ENCODE measurements around the gene AKTIP.
"Not testable (repeated sequence)": the region's sequence is repeated elsewhere in the genome, so short reads cannot be mapped to it uniquely, and the experiment has no call there.

Gene AKTIP

GRCh38 chr16:53502331-53503269 is at the start of gene AKTIP:
TSS of gene AKTIP (minus strand) at chr16:53503209. CDS start at chr16:53500259, 2,950 bp downstream.
- no peak for FAIRE-seq
- DNase-seq (ENCODE audit: insufficient read length, low spot score), result peak; percentile 27

GRCh38 chr16:53549970-53550690 is 47.1 kb upstream of the AKTIP start:
- peak; percentile 88 for FAIRE-seq
- DNase-seq (ENCODE audit: insufficient read length, low spot score), result peak; percentile 34

- FAIRE-seq (no peak), DNase-seq (ENCODE audit: insufficient read length, low spot score) (no peak)
Measured at GRCh38 chr16:53546988-53547391, 44.0 kb upstream of the AKTIP start.

- no peak for FAIRE-seq
- no peak for DNase-seq (ENCODE audit: insufficient read length, low spot score)
Measured at GRCh38 chr16:53545433-53545832, 42.4 kb upstream of the AKTIP start.

GRCh38 chr16:53542283-53542682 is 39.3 kb upstream of the AKTIP start:
- FAIRE-seq (no peak), DNase-seq (ENCODE audit: insufficient read length, low spot score) (no peak)

GRCh38 chr16:53541326-53541725 is 38.3 kb upstream of the AKTIP start:
- no peak for FAIRE-seq
- DNase-seq (ENCODE audit: insufficient read length, low spot score), result no peak

GRCh38 chr16:53539759-53540718 is 37.0 kb upstream of the AKTIP start:
- not testable (repeated sequence) for FAIRE-seq; DNase-seq (ENCODE audit: insufficient read length, low spot score)

GRCh38 chr16:53539346-53539745 is 36.3 kb upstream of the AKTIP start:
- DNase-seq (ENCODE audit: insufficient read length, low spot score); FAIRE-seq: not testable (repeated sequence)

GRCh38 chr16:53537626-53538025 is 34.6 kb upstream of the AKTIP start:
- FAIRE-seq, result no peak
- no peak for DNase-seq (ENCODE audit: insufficient read length, low spot score)

- DNase-seq (ENCODE audit: insufficient read length, low spot score) (no peak), FAIRE-seq (no peak)
Measured at GRCh38 chr16:53534206-53534605, 31.2 kb upstream of the AKTIP start.

GRCh38 chr16:53530741-53531140 is 27.7 kb upstream of the AKTIP start:
- FAIRE-seq (no peak), DNase-seq (ENCODE audit: insufficient read length, low spot score) (no peak)

- FAIRE-seq (no peak), DNase-seq (ENCODE audit: insufficient read length, low spot score) (no peak)
Measured at GRCh38 chr16:53530046-53530445, 27.0 kb upstream of the AKTIP start.

- FAIRE-seq (no peak), DNase-seq (ENCODE audit: insufficient read length, low spot score) (no peak)
Measured at GRCh38 chr16:53529513-53529912, 26.5 kb upstream of the AKTIP start.

- DNase-seq (ENCODE audit: insufficient read length, low spot score) (no peak), FAIRE-seq (no peak)
Measured at GRCh38 chr16:53528797-53529196, 25.8 kb upstream of the AKTIP start.

GRCh38 chr16:53523971-53524548 is 21.1 kb upstream of the AKTIP start:
- FAIRE-seq (no peak), DNase-seq (ENCODE audit: insufficient read length, low spot score) (no peak)

- no peak for DNase-seq (ENCODE audit: insufficient read length, low spot score)
- no peak for FAIRE-seq
Measured at GRCh38 chr16:53523126-53523804, 20.3 kb upstream of the AKTIP start.

GRCh38 chr16:53519417-53520091 is 16.5 kb upstream of the AKTIP start:
- no peak for FAIRE-seq
- no peak for DNase-seq (ENCODE audit: insufficient read length, low spot score)

GRCh38 chr16:53518550-53519416 is 15.8 kb upstream of the AKTIP start:
- FAIRE-seq (peak; percentile 96), DNase-seq (ENCODE audit: insufficient read length, low spot score) (peak; percentile 78)

All from GM19239 (cell line).